Lung (tissue), 12 donors: ENCODE measurements around the gene CA10. TPM values are rescaled to one million over a fixed set of nuclear protein-coding genes. Genes with fewer than 3 reads are reported as not detected.

Experiments
- ATAC-seq: fragments of 200-7000 bp; cut with Tn5 transposase; one replicate; pipeline ENCODE4 v1.9.1; 2020; ENCODE audit warnings: moderate number of reproducible peaks; ENCODE audit not compliant: insufficient read depth, low FRiP score
- DNase-seq, 3 donors: peaks; one replicate each; pipeline ENCODE4 v3.0.0-alpha.2; 2013 to 2017
- H3K27ac ChIP-seq, 2 donors: one replicate each; pipeline ENCODE4 v1.5.1; 2013; ENCODE audit warnings: mild to moderate bottlenecking in 2 of 2, moderate library complexity in 2 of 2, control low read depth in 1 of 2, inconsistent platforms in 1 of 2, low read depth in 1 of 2, low read length in 1 of 2
- H3K27me3 ChIP-seq, 3 donors: one replicate each; pipeline ENCODE4 v1.5.1; 2013; ENCODE audit warnings: low read length in 2 of 3; ENCODE audit not compliant: control insufficient read depth in 3 of 3, insufficient read depth in 3 of 3
- H3K36me3 ChIP-seq, 4 donors: one replicate each; pipeline ENCODE4 v1.5.1; 2013; ENCODE audit warnings: low read length in 4 of 4, mild to moderate bottlenecking in 1 of 4, moderate library complexity in 1 of 4; ENCODE audit not compliant: control insufficient read depth in 4 of 4, insufficient read depth in 4 of 4
- H3K4me1 ChIP-seq, 5 donors: one replicate each; pipeline ENCODE4 v1.5.1; 2013; ENCODE audit warnings: low read length in 5 of 5, mild to moderate bottlenecking in 2 of 5, moderate library complexity in 1 of 5; ENCODE audit not compliant: control insufficient read depth in 5 of 5, insufficient read depth in 5 of 5
- H3K4me3 ChIP-seq: one replicate; pipeline ENCODE4 v1.5.1; 2013; ENCODE audit warnings: mild to moderate bottlenecking, control low read depth, moderate library complexity
- H3K9ac ChIP-seq, 2 donors: one replicate each; pipeline ENCODE4 v1.5.1; 2013; ENCODE audit warnings: low read length in 2 of 2, control low read depth in 1 of 2; ENCODE audit not compliant: insufficient read depth in 1 of 2
- H3K9me3 ChIP-seq, 4 donors: one replicate each; pipeline ENCODE4 v1.5.1; 2013; ENCODE audit warnings: low read length in 3 of 4, mild to moderate bottlenecking in 1 of 4, moderate library complexity in 1 of 4; ENCODE audit not compliant: control insufficient read depth in 4 of 4, insufficient read depth in 3 of 4
- CTCF ChIP-seq: IDR thresholded peaks from 2 replicates; pipeline ENCODE4 v1.5.1; 2012; ENCODE audit warnings: mild to moderate bottlenecking; ENCODE audit errors: control extremely low read depth, extremely low read depth
- WGBS, 2 donors: extraction: QIAGEN DNeasy Blood & Tissue Kit; methylation state at CpG; one replicate each; pipeline ENCODE4 v1.1.7; 2013; 5-methylcytosine and 5-hydroxymethylcytosine counted together
- polyA plus RNA-seq, 2 donors: library from polyadenylated mRNA; stranded (reverse); fragments of 200-250 nt; gene quantifications; one replicate each; pipeline ENCODE4 v1.2.1, GENCODE V29; 2013
- total RNA-seq, 2 donors: library from RNA; depleted of rRNA in 1 of 2; stranded (reverse); fragments of >200 nt in 1 of 2; gene quantifications; one replicate each; pipeline ENCODE4 v1.2.1, GENCODE V29; 2014 to 2021
- donor health status: control.
- donor health status: control.
- donor health status: Bipolar disorder and iron deficiency.
- donor health status: healthy.
- donor health status: DM: yes; HTN: yes; CAD: no.

CA10 gene
- total and polyA plus RNA-seq, 4 donors = 0.04 to 0.17 TPM; not detected in 2

GRCh38 chr17:51598824-51599223 is 559.7 kb downstream of the CA10 start:
- Histone ChIP-seq H3K4me3 (no peak overlapping the region), H3K9me3 (peaks cover 0 to 3% (median 0%) of the 10 kb centered on the region in 4 donors), H3K9ac (no peak overlapping the region), H3K27ac (no peak overlapping the region), H3K27me3 (no peaks in the 10 kb centered on the region), H3K4me1 (peaks cover 0 to 2% (median 0%) of the 10 kb centered on the region in 5 donors), H3K36me3 (no peaks in the 10 kb centered on the region)
- no peak for TF ChIP-seq CTCF
- ATAC-seq = no peak
- WGBS, 2 donors = 62 to 63% methylated on average over 2 of the region's 2 CpGs
- DNase-seq = no peak

- no peaks in the 10 kb centered on the region for H3K27me3 ChIP-seq
- DNase-seq = no peak
- WGBS, 2 donors = 88 to 96% methylated on average over 4 of the region's 4 CpGs
- no peak overlapping the region for H3K4me3 ChIP-seq
- TF ChIP-seq CTCF = no peak
- no peak overlapping the region for H3K9ac ChIP-seq
- H3K9me3 ChIP-seq = peaks cover 0 to 3% (median 0%) of the 10 kb centered on the region in 4 donors
- H3K27ac ChIP-seq = no peak overlapping the region
- no peak for ATAC-seq
- H3K4me1 ChIP-seq = peaks cover 0 to 2% (median 0%) of the 10 kb centered on the region in 5 donors
- no peaks in the 10 kb centered on the region for H3K36me3 ChIP-seq
Observed at GRCh38 chr17:51597345-51597744, 561.2 kb downstream of the CA10 start.

DNA sequence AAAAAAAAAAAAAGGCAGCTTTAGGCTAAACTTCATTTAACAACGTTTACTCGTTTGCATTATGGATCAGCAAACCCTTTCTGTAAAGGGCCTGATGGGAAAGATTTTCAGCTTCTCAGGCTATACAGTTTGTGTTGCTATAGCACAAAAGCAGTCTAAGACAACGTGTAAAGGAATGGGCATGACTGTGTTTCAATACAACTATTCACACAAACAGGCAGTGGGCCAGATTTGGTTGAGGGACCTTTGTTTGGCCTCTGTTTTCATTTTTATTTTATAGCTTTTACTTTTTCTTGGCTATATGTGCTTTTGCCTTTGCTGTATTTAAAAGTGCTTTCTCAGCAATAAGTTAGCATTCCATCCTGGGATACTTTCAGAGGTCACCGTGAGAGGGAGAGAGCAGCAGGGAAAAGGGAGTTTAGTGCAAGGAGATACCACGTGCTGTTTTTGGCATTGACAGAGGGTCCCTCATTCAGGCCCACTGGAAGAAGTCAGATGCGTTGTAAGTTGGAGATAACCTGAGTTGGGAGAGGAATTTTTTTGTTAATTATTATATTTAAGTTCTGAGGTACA is 562.6 kb downstream of the CA10 start:
- 60 to 73% methylated on average over 6 of the region's 6 CpGs for WGBS, 2 donors
- Histone ChIP-seq H3K36me3 (no peaks in the 10 kb centered on the region), H3K9me3 (peaks cover 0 to 3% (median 0%) of the 10 kb centered on the region in 4 donors), H3K9ac (no peak overlapping the region), H3K27me3 (no peaks in the 10 kb centered on the region), H3K4me1 (peaks cover 0 to 2% (median 0%) of the 10 kb centered on the region in 5 donors), H3K27ac (no peak overlapping the region), H3K4me3 (no peak overlapping the region)
- DNase-seq (peak; percentile 19 to 52 (median 29)), ATAC-seq (no peak)
- no peak for TF ChIP-seq CTCF
